NCI-H1048 (cell line): ENCODE data around the gene ICOSLG.
"Not testable (repeated sequence)": the region's sequence is repeated elsewhere in the genome, so short reads cannot be mapped to it uniquely, and the experiment has no call there.

ENCODE experiments used
- DNase-seq: peaks from one replicate; lab custom pipeline; 2025; lab: John Stamatoyannopoulos, UW

The ICOSLG gene

DNA sequence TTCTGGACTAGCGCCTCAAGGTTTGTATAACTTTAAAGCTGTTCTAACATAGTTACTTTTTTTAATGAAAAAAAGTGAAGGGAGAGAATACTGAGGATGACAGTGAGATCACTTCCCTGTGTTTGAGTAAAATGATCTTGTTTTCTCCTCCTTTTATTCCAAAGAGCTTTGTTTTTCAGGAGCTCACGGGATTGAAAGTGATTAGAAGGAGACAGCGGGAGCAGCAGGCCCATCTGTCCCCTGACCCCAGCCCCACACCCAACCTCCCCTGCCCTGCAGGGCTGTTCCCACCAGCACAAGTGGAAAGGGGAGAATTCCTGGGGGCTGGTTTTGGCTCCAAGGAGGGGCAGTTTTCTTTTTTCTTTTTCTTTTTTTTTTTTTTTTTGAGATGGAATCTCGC, 23.0 kb upstream of the ICOSLG start:
- DNase-seq = no peak

DNA sequence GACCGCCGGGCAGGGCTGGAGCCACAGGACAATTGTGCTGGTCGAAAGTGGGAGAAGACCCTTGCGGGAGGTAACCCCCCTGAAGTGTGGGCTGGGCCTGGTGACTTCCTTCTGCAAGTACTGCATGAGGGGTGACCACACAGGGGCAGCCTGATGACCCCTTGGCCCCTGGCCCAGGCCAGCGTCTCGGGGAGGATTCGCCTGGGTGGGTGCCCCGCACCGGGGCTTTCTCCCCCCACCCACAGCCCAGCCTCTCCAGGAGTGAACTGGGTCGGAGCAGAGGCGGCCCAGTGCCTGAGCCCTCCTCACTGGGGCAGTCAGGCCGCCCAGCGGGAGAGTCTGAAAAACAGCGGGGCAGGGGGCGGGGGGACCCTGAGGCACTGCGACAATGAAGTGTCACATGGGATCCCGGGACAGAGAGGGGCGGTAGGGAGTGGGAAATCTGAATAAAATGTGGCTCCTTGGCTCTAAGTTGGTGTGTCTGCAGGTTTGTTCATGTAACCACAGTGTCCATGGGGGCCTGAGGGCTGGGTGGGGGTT, 22.5 kb upstream of the ICOSLG start:
- DNase-seq = no peak

DNA sequence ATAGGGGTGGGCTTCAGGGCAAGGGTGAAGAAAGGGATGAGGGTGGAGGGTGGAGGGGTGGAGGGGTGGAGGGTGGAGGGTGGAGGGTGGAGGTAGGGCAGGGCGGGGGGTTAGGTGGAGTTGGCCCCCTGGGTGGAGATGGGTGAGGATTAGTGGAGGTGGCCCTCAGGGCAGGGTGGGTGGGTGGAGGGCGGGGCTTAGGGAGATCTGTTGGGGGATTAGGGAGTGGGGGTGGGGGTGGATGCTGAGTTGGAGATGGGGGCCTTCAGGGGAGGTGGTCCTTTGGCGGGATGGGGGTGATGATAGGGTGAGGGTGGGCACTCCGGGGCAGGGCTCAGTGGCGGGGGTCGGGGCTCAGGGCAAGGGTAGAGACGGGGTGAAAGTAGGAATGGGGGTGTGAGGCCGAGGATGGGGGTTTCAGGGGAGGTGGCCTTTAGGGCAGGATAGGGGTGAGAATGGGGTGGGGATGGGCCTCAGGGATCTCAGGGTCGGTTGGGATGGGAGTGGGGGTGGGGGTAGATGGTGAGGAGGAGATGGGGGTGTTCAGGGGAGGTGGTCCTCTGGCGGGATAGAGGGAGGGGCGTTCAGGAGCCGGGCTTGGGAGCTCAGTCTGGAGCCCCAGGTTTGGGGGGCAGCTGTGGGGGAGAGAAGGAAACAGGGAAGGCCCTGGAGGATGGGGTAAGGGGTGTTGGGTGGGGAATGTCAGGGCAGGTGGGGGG, 21.8 kb upstream of the ICOSLG start:
- no peak for DNase-seq

DNA sequence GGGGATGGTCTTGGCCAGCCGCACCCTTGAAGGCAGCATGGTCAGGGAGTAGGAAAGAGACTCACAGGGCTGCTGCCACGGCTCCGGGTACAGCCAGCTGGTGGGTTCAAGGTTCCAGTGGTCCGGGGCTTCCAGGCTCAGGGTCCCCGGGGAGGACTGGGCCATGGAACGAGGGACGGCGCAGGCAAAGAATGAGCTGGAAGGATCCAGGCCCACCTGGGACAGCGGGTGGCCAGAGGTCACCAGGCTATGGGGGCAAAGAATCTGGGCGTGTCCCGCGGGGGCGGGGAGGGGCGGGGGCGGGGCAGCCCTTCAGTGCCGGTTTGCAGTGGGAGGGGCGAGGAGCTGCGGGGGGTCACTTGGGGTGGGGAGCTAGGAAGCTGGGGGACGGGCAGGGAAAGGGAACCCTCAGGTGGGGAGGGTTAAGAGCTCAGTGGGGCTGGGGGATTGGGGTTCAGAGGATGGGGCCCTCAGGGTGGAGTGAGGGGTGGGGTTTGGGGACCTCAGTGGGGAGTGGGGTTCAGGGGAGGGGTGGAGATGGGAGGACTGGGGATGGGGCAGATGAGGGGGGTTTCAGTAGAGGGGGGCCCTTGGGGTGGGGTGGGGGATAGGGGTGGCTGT, 21.0 kb upstream of the ICOSLG start, which contains the start of gene DNMT3L:
Gene DNMT3L (minus strand): TSS at position 223 of the 621 bp plus-strand sequence. CDS start 638 bp downstream, outside the sequence.
- DNase-seq = no peak

DNA sequence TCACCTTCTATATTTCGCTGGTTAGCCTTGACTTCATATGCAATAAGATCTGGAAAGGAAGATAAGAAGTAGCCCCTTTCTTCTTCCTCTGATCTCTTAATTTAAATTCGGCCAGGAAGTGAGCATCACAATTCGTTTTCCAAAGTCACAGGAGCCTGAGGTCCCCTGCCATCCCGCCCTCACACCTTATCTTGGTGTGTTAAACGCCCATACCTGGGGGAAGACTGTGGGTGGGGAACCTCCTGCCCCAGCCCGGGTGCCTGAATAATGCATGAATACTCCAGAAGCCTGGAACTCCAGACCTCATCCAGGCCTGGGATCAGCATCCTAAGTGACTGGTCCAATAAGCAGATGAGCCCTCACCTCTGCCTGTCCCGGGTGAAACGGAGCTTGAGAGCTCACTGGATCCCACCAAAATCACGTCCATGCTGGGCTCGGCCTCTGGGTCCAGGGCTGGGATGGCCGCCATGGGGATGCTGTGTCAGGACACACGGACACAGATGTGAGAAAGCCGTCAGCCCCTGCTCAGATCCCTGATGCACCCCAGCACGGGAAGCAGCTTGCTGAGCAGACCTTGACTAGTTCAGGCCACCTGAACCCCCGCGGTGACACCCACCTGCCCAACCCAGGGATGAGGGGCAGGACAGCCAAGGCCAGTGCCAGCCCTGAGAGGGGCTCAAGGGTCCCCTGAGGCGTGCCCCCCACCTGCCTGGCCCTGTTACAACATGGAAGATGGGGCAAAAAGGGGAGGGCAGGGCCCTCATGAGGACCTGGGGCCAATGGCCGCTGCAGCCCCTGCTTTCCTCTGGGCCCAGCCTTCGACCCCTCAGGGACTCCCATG, 20.3 kb upstream of the ICOSLG start:
- DNase-seq = no peak

DNA sequence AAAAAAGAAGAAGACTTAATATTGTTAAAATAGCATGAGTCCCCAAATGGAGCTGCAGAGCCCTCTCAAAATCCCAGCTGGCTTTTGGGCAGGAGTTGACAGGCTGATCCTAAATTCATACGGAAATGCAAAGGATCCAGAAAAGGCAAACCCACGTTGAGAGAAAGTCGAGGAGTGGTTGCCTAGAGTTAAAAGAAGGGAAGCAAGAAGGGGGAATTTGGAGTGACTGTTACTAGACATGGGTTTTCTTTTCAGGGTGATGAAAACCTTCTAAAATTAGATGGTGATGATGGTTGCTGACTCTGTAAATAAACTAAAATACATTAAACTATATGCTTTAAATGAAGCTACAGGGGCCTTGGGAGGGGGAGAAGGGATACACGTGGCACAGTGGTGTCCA, 19.3 kb upstream of the ICOSLG start:
- DNase-seq = no peak

DNA sequence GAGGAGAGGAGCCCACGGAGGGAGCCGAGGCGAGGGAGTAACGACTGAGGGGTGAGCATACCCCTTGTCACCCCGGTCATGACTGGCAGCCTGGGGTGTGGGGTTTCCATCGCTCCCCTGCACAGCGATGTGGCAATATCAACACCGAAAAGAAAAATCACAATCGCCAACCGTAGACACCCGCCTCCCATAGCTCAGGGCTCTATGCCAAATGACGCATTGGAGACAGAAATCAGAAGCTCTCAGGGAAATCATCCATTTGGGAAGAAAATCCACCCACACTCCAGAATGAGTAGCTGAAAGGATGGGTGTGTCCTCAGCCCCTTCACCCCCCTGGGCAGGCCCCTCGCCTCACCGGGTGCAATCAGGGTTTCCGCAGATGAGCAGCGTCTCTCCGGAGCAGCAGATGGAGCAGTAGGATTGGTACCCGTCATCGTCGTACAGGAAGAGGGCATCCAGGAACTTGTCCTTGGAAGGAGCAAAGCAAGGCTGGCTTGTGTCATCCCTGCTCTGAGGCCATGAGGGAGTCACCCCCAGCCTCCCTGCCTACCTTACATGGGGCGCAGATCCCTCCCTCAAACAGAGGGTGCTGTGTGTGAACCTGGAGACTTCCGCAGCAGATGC, 18.5 kb upstream of the ICOSLG start:
- no peak for DNase-seq

DNA sequence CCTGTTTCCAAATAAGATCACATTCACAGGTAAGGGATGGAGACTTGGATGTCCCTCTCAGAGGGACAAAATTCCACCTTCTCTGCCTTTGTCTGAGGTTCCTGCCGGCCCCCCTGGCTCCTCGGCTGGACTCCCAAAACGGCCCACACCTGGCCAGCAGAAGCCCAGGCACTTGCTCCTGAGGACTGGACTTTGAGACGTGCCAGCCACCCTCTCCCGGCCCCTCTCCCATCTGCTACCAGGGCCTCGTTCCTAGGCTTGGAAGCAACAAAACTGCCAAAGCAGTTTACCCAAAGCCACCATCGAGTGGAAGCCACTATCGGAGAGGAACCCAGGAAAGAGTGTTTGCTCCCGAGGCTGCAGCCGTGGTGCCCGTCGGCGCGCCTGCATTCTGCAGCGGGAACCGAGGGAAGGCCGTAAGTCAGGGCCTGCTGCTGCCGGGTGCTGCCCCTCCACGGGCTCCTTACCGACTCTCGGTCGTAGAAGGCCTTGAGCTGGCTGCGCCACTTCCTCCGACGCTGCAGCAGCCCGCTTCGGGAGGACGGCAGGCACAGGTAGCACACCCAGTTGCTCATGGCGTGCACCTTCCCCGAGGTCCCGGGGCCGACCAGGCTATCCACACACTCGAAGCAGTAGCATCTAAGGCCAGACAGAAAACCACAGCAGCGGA, 17.4 kb upstream of the ICOSLG start:
- no peak for DNase-seq

DNA sequence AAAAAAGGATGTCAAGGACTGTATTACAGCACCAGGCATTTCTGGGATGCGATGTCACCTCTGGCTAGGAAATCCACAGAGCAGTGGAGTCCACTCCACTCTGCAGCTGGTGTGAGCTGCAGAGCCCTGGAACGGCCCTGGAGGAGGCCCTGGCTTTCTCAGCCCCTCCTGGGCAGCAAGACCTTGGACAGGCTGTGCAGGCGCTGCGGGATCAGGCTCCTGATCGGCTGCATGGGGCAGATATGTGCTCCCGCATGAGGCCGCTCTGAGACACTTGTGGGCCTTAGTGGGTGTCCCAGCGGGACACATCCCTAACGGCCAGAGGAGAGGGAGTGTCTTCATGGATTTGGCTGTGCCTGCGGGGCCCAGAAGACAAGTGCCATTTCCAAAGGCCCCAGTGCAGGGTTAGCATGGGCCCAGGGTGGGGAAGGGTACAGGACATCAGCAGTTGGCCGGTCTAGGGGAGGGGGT, 14.8 kb upstream of the ICOSLG start:
- DNase-seq = no peak

DNA sequence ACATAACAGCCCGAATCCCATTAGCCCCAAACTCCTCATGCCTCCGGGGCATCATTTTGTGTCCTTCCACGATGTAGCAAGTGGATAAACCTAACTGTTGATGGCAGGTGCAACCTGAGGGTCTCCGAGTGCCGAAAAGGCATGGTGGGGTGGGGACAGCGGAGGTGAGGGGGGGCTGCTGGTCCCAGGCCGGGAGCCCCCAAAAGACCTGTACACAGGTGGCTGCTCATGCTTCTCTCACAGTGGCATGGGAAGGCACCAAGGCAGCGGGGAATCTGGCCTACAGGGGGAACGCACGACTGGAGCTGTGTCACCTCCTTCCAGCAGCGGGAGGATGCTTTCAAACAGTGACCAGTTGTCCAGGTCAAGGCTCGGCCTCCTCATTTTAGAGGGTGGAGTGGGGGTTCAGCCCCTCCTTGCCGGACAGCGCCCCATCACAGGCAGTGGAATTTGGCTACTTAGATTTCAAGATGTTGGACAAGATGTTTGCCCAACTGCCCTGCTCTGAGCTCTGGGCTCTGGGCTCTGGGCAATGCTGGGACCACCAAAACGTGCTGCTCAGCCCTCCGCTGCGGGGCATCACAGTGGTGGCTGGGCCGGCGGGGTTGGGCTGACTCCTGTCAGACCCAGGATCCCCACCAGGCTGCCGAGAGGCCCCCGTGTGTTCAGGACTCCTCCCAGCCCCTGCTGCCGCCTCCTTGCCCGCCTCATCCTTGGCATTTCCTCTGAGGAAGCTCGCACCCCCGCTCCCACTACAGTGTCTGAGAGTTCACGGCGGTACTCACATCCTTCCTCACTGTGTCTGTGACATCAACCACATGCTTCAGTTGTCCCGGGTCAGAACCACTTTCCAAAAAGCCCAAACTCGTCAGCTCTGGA, 13.3 kb upstream of the ICOSLG start:
- DNase-seq = no peak

DNA sequence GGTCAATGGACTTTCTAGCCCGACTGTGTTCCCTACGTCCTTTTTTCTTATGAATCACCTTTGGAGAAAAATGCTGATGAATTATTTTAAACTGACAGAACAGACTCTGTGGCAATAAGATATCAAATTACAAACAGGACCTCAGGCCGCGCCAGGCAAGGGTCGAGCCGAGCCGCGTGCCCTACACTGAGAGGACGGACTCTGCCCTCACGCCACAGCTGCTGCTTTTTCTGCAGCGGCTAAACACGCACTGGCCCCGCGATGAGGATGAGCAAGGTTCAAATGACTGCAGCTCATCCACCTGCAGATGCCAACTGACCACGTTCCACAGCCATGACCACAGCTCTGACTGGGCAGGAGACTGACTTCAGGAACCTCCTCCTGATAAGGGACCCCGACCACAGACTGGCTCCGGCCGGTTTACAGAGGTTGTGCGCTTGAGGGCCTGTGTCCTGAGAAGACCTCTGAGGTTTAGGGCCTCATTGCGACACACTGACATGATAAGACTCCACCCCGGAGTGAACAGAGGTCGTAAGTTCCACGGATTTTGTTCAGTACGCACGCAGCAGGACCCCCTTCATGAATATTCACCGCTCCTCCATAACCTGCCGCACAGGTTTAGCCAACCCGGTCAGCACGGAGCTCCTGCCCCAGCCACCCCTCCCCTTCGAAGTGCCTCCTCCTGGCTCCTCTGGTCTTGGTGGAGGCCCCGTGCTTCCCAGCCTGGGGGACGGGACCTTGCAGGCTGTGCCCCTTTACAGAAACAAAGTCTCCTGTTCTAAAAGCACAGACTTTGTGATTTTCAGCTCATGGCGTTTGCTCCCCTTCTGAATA, 8.7 kb upstream of the ICOSLG start:
- not testable (repeated sequence) for DNase-seq

DNA sequence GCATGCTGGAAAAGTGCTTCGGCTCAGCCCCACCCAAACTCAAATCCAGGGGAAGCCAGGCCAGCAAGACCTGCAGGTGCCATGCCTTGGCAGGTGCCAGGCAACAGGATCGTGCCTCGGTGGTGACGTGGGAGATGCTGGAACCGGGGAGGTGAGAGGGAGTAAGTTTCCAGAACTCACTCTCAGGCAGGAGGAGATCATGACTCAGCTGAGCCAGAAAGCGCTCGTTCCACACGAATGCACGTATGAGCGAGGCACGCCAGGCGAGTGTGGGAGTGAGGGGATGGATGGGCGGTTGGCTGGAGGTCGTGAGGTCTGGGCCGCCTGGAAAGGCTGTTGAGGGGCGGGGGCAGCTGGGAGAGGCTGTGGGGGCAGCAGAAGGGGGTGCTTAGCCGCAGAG, 7.2 kb upstream of the ICOSLG start:
- DNase-seq = not testable (repeated sequence)

DNA sequence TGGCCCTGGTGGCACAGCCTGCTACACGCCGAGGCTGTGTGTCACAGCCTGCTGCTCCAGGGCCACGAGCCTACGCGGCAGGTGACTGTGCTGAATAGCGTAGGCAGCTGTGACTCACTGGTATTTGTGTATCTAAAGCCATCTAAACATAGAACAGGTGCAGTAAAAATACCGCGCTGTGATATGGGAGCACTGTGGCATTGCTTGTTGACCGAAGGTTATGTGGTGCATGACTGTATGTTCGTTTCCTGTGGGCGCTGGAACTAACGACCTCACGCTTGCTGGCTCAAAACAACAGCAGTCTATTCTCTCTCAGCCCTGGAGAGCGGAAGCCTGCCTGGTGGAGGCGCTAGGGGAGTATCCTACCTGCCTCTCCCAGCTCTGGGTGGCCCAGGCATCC, 3.2 kb upstream of the ICOSLG start:
- DNase-seq = not testable (repeated sequence)

DNA sequence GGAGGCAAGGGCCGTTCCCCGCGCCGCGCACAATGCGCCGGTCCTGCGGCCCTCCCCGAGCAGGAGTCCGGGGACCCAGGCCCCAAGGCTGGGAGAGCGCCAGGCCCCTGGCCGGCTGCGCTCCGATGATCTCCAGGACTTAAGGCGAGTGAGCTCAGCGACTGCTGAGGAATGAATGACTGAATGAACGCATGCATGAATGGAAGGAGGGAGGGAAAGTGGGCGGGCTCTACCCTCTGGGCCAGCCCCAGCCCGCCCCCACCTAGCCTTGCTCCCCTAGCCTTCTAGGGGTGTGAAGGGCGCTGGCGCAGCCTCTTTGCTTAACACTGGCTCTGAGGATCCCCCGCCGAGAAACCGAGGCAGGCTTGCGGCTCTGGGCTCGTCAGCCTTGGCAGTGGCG, 538 bp upstream of the ICOSLG start:
- not testable (repeated sequence) for DNase-seq

DNA sequence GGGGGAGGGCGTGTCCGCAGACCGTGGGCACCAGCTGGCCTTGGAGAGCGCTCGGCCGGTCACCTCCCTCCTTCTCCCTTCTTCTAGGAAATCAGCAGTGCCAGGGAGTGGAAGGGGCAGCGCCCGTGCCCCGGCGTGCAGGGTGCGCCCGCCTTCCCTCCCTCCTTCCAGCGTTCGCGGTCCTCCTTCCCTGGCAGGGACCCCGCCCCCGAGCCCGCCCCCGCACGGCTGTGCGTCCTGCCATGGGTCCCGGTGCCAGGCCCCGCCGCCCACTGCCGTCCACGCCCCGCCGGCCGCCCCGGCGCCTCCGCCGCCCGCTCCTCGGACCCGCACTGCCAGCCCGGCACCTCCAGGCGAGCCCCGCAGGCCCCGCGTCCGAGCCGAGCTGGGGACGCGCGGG, 390 bp downstream of the ICOSLG start:
- DNase-seq = not testable (repeated sequence)

DNA sequence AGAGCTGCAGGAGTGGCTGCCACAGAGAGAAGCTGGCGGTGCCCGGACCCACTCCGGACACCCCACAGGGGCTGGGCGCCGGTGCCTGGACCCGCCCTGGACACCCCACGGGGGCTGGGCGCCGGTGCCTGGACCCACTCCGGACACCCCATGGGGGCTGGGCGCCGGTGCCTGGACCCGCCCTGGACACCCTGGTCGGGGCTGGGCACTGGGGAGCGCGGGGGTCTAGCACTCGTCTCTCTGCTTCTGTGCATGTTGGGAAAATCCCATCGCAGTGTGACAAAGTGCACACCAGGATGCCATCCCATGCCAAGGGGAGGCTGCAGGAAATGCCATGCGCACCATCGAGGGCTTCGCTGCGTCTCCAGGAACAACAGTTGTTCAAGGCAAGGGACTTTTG, 11.2 kb downstream of the ICOSLG start:
- not testable (repeated sequence) for DNase-seq

DNA sequence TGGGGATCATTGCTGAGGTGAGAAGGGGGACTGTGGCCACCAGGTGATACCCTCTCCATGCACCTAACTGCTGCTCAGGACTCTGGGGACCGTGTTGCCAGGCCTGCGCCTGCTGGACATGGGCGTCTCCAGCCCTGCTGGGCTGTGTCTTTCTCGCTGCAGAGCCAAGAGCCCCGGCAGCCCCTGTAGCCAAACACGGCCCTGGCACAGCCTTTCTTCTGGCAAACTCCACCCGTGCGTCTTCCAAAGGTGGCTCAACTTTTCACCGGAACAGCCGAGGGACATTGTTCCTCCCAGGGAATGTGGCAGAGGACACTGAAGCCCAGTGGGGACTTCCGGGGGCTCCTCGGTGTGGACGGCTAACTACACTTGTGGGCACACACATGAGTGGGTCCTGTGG, 12.6 kb downstream of the ICOSLG start:
- not testable (repeated sequence) for DNase-seq

DNA sequence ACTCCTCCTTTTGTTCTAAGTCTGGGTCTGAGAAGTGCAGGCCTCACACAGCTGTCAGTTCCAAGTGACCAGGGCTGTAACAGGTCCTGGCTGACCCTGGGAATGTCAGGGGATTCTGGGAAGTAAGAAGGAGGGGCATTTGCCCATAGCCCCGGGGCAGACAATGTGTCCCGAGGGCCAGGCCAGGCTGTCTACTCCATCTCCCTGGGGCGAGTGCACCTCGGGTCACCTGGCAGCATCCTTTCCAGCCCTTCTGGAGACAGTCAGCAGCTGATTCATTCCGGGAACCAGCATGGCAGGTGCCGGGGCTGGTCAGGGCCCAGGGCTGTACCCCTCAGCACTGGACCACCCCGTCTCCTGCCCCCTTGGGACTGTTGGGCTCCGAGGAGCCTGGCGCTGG, 13.1 kb downstream of the ICOSLG start:
- DNase-seq = not testable (repeated sequence)

DNA sequence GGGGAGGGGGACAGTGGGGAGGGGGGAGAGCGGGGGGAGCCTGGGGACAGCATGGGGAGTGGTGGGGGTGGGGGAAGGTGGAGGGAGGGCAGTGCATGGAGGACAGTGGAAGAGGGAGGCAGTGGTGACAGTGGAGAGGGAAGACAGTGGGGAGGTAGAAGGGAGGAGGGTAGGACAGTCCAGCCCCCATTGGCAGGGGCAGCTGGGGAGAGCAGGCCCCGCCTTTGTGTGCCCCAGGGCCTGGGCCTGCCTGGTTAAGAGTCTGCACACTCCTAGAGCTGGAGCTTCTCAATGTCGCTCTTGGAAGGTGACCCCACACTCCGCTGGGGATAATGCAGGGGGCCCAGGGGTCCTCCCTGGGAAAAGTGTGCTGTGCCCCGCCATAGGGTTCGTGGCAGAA, 15.1 kb downstream of the ICOSLG start:
- not testable (repeated sequence) for DNase-seq
